GM23248 (cell line): ENCODE results near the gene PLEKHG3. TPM values are rescaled to one million over a fixed set of nuclear protein-coding genes. Genes with fewer than 3 reads are reported as not detected.
A peak's percentile ranks its signal among the peaks of the same experiment; 100 is the strongest.

Experiments
- DNase-seq: peaks from one replicate; pipeline ENCODE4 v3.0.0-alpha.2; 2015
- H2AFZ ChIP-seq: fragments of 200-600 bp; sonication (generic); 2 replicates; pipeline ENCODE4 v1.6.1; 2016; ENCODE audit warnings: antibody characterized with exemption
- H3F3A ChIP-seq: fragments of 200-600 bp; sonication (generic); 2 replicates; pipeline ENCODE4 v1.6.1; 2016; ENCODE audit warnings: mild to moderate bottlenecking, antibody characterized with exemption, mixed run types; ENCODE audit not compliant: insufficient read depth
- H3K27ac ChIP-seq: fragments of 200-600 bp; sonication (generic); 2 replicates; pipeline ENCODE4 v1.5.1; 2016; ENCODE audit warnings: mild to moderate bottlenecking
- H3K27me3 ChIP-seq: fragments of 200-600 bp; sonication (generic); replicated peaks from 2 replicates; pipeline ENCODE4 v1.6.1; 2016; ENCODE audit warnings: mild to moderate bottlenecking; ENCODE audit not compliant: insufficient read depth
- H3K36me3 ChIP-seq: fragments of 200-600 bp; sonication (generic); 2 replicates; pipeline ENCODE4 v1.6.1; 2016; ENCODE audit warnings: low read depth, mild to moderate bottlenecking
- H3K4me1 ChIP-seq: fragments of 200-600 bp; sonication (generic); 2 replicates; pipeline ENCODE4 v1.6.1; 2016; ENCODE audit warnings: mild to moderate bottlenecking; ENCODE audit not compliant: insufficient read depth
- H3K4me2 ChIP-seq: fragments of 200-600 bp; sonication (generic); one replicate; pipeline ENCODE4 v1.6.1; 2016; ENCODE audit warnings: mild to moderate bottlenecking; ENCODE audit not compliant: unreplicated experiment
- H3K4me3 ChIP-seq: fragments of 200-600 bp; sonication (generic); 2 replicates; pipeline ENCODE4 v1.5.1; 2016; ENCODE audit warnings: mild to moderate bottlenecking
- H3K79me2 ChIP-seq: fragments of 200-600 bp; sonication (generic); 2 replicates; pipeline ENCODE4 v1.6.1; 2016; ENCODE audit warnings: mild to moderate bottlenecking; ENCODE audit not compliant: insufficient read depth
- H3K9ac ChIP-seq: fragments of 200-600 bp; sonication (generic); 2 replicates; pipeline ENCODE4 v1.6.1; 2016; ENCODE audit warnings: mild to moderate bottlenecking
- H3K9me2 ChIP-seq: fragments of 200-600 bp; sonication (generic); 2 replicates; pipeline ENCODE4 v1.6.1; 2016; ENCODE audit warnings: mixed run types, mild to moderate bottlenecking, moderate library complexity; ENCODE audit not compliant: insufficient read depth
- H3K9me3 ChIP-seq: fragments of 200-600 bp; sonication (generic); one replicate; pipeline ENCODE4 v1.6.1; 2017; ENCODE audit warnings: low read depth
- H4K20me1 ChIP-seq: fragments of 200-600 bp; sonication (generic); 2 replicates; pipeline ENCODE4 v1.6.0; 2016; ENCODE audit not compliant: insufficient read depth
- EZH2 ChIP-seq: fragments of 200-600 bp; sonication (generic); IDR thresholded peaks from 2 replicates; pipeline ENCODE4 v1.6.1; 2018; ENCODE audit warnings: antibody characterized with exemption, mild to moderate bottlenecking; ENCODE audit not compliant: insufficient read depth, poor library complexity, severe bottlenecking
- EZH2phosphoT487 ChIP-seq: fragments of 200-600 bp; sonication (generic); IDR thresholded peaks from 2 replicates; pipeline ENCODE4 v1.6.1; 2018; ENCODE audit warnings: antibody characterized with exemption, moderate library complexity, mild to moderate bottlenecking, low read depth; ENCODE audit not compliant: insufficient read depth
- WGBS, 2 experiments: methylation state at CpG; one replicate each; pipeline ENCODE4 v1.1.6; 2015 to 2017; ENCODE audit warnings: low lambda C conversion rate in 2 of 2, low coverage in 1 of 2; ENCODE audit errors: missing lambda C conversion rate in 2 of 2; 5-methylcytosine and 5-hydroxymethylcytosine counted together
- in situ Hi-C: fragments of 300-500 bp; cut with MboI; formaldehyde crosslinking; loops from 2 replicates; pipeline ENCODE4 v1.15.0; 2020
- polyA plus RNA-seq: library from polyadenylated mRNA; unstranded; fragments of >200 nt; fragmentation: Nextera tagmentation; extraction: Ambion mirVana; gene quantifications from 2 replicates; pipeline ENCODE4 v1.2.1, GENCODE V29; 2016
- total RNA-seq: library from RNA; depleted of rRNA; stranded (reverse); fragments of >200 nt; shearing (Covaris generic); gene quantifications from 2 replicates; pipeline ENCODE4 v1.2.3, GENCODE V29; 2014

Gene PLEKHG3
- total and polyA plus RNA-seq, 2 experiments from 2014 or later: 2.1 to 6.9 TPM

DNA sequence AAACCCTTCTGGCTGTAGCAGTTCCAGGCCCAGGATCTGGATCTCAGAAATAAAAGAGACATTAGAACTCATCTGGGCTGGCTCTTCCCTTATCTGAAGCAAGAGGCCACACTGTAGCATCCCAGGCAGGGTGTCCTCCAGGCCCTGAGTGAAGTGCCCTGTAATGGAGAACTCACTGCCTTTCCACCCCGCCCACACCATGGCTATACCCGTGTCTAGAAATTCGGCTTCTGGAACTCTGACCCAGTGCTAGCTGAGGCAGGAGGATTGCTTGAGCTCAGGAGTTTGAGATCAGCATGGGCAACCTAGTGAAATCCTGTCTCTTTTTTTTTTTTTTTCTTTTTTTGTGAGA, 23.5 kb upstream of the PLEKHG3 start:
- Histone ChIP-seq H3K36me3 (no peaks in the 10 kb centered on the region), H3K4me3 (no peak overlapping the region), H3K9ac (peak overlapping the region; percentile 38), H3K4me1 (peaks cover 27% of the 10 kb centered on the region), H2AFZ (peak overlapping the region; percentile 92), H3F3A (peaks cover 11% of the 10 kb centered on the region), H3K79me2 (no peaks in the 10 kb centered on the region), H3K4me2 (no peak overlapping the region), H3K27ac (peak overlapping the region; percentile 25), H3K9me2 (no peaks in the 10 kb centered on the region), H3K27me3 (no peaks in the 10 kb centered on the region), H3K9me3 (no peaks in the 10 kb centered on the region), H4K20me1 (no peaks in the 10 kb centered on the region)
- TF ChIP-seq EZH2: no peak
- peak; percentile 23 for DNase-seq
- in situ Hi-C loops: no loop called here
- WGBS, 2 experiments: 43 to 56% methylated on average over 3 of the region's 3 CpGs

DNA sequence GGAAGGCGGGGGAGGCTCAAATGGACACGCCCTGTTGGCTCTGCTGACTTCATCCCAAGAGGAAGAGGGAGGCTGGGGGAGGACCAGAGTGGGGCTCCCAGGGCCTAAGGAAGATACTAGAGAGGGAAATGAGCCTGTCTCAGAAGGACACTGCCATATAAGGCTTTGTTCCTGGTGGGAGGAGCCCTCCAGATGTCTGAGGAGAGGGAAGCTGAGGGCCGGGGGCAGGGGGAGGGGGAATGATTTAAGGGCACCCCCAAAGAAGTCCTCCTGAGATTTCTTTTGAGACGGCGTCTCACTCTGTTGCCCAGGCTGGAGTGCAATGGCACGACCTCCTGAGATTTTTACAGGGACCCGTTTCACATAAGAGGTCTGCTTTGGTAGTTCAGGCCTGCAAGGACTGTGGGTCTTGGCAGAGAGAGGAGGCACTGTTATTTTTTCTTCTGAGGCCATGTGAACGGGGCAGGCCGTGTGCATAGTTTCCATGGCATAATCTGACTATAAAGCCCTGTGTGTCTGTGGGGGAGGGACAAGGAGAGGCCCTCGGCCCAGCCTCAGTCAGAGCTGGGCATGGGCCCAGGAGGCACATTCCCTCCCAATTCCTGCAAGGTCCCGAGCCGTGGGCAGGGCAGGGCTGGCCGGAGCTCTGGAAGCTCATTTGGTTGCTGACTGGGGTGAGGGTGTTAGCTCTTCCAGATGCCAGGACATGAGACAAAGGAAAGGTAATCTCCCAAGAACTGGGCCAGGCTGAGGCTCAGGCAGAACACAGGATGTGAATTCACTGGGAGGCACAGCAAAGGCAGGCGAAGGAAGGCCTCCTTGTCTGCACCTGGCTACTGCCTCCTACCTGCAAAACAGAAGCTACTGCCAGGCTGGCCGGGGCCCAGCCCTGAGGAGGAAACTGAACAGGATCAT, 22.2 kb upstream of the PLEKHG3 start:
- Histone ChIP-seq H3K4me1 (peaks cover 27% of the 10 kb centered on the region), H3K9ac (peak overlapping the region; percentile 79), H2AFZ (peak overlapping the region; percentile 92), H3K27me3 (no peaks in the 10 kb centered on the region), H3K9me3 (no peaks in the 10 kb centered on the region), H3F3A (peaks cover 11% of the 10 kb centered on the region), H4K20me1 (no peaks in the 10 kb centered on the region), H3K27ac (peak overlapping the region; percentile 91), H3K4me3 (peak overlapping the region; percentile 24; the same call in 1 of the 2 replicates), H3K9me2 (no peaks in the 10 kb centered on the region), H3K79me2 (no peaks in the 10 kb centered on the region), H3K4me2 (peak overlapping the region; percentile 77), H3K36me3 (no peaks in the 10 kb centered on the region)
- DNase-seq: peak; percentile 93
- in situ Hi-C loops: no loop called here
- WGBS, 2 experiments: 15 to 21% methylated on average over 13 to 15 of the region's 15 CpGs
- TF ChIP-seq EZH2: no peak
- TF ChIP-seq EZH2phosphoT487: no peak

DNA sequence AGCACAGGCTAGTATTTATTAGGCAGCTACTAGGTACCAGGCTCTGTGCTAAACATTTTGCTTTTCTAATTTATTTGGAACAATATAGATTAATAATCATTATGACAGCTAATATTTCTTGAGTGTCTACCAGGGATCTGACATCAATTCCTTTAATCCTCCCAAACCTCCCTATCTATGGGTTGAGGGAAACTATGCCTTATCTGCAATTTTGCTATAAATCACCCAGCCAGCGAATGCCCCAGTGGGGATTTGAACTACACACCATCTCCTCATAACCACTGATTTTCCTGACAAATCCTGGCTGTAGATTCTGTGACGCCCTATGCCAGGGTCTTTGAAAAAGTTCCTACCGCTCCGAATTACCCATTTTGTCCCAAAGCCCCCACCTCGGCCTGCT, 21.4 kb upstream of the PLEKHG3 start:
- Histone ChIP-seq H3K27me3 (no peaks in the 10 kb centered on the region), H2AFZ (no peak overlapping the region), H3K4me1 (peaks cover 27% of the 10 kb centered on the region), H3K36me3 (no peaks in the 10 kb centered on the region), H3K27ac (peak overlapping the region; percentile 91), H3K9ac (peak overlapping the region; percentile 79; the same call in 1 of the 2 replicates), H3F3A (peaks cover 11% of the 10 kb centered on the region), H3K4me3 (no peak overlapping the region), H4K20me1 (no peaks in the 10 kb centered on the region), H3K9me3 (no peaks in the 10 kb centered on the region), H3K79me2 (no peaks in the 10 kb centered on the region), H3K9me2 (no peaks in the 10 kb centered on the region), H3K4me2 (no peak overlapping the region)
- WGBS, 2 experiments: 96 to 100% methylated on average over 5 of the region's 5 CpGs
- DNase-seq: no peak
- in situ Hi-C loops: no loop called here
- no peak for TF ChIP-seq EZH2
- no peak for TF ChIP-seq EZH2phosphoT487

DNA sequence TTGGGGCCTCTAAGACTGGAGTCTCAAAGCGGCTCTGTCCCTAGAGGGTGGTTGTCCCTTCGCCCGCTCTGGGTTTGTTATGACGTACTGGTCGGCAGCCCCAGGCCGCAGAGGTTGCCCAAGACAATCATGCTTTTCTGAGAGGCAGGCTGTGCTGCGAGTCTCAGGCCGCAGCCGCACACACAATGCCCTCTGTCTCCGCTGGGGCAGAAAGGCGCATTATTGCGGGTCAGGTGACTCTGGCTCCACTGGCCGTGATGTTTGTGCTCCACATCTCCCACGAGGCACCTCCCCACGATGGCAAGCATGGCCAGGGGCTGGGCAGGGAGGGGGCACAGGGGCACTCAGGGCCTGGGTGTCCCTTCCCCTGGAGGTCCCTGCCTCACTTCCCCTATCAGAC, 21.0 kb upstream of the PLEKHG3 start:
- H3K4me2 ChIP-seq: no peak overlapping the region
- in situ Hi-C loops: no loop called here
- 94 to 95% methylated on average over 15 of the region's 15 CpGs for WGBS, 2 experiments

More for the DNA sequence above, 21.0 kb upstream of the PLEKHG3 start:
- Histone ChIP-seq H3K79me2 (no peaks in the 10 kb centered on the region), H3K36me3 (no peaks in the 10 kb centered on the region), H4K20me1 (no peaks in the 10 kb centered on the region), H2AFZ (no peak overlapping the region), H3K9ac (no peak overlapping the region), H3F3A (peaks cover 11% of the 10 kb centered on the region), H3K27ac (no peak overlapping the region), H3K4me1 (peaks cover 27% of the 10 kb centered on the region), H3K9me3 (no peaks in the 10 kb centered on the region), H3K9me2 (no peaks in the 10 kb centered on the region), H3K27me3 (no peaks in the 10 kb centered on the region), H3K4me3 (no peak overlapping the region)
- TF ChIP-seq EZH2phosphoT487 (no peak), EZH2 (no peak)
- DNase-seq: no peak
